VCaP (cell line): ENCODE measurements around the gene RERE.
A peak's percentile ranks its signal among the peaks of the same experiment; 100 is the strongest.

ENCODE experiments used
- H3K27ac ChIP-seq: fragments of 450-650 bp; 2 replicates; pipeline ENCODE4 v1.5.1; 2017
- CTCF ChIP-seq: fragments of 450-650 bp; conservative IDR thresholded peaks from 2 replicates; pipeline ENCODE4 v1.5.1; 2017; ENCODE audit warnings: mild to moderate bottlenecking, moderate library complexity

Gene RERE

DNA sequence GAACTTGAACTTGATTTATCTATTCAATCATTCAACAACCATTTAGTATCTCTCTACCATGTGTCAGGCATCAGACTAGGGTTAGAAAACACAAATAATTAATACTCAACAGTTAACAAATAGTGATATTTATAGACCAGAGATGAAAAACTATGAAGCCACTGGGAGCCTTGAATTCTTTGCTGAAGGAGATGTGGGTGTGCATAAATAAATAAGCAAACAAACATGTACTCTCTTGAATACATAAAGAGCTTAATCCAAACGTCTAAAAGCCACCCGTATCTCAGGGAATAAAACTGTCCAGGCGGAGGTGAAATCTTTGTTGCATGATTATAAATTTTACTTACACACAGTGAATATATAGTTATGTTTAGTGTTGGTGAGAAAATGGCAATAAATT, 333.9 kb downstream of the RERE start:
- peak overlapping the region; percentile 22 for H3K27ac ChIP-seq
- TF ChIP-seq CTCF = no peak

- H3K27ac ChIP-seq = peak overlapping the region; percentile 22; the same call in 1 of the 2 replicates
- no peak for TF ChIP-seq CTCF
Observed at GRCh38 chr1:8482979-8483381, 334.5 kb downstream of the RERE start.

- peak overlapping the region; percentile 22; the same call in 1 of the 2 replicates for H3K27ac ChIP-seq
- no peak for TF ChIP-seq CTCF
Observed at GRCh38 chr1:8481650-8482380, 335.6 kb downstream of the RERE start.

GRCh38 chr1:8478566-8478965, 338.9 kb downstream of the RERE start:
- no peak overlapping the region for H3K27ac ChIP-seq
- no peak for TF ChIP-seq CTCF

DNA sequence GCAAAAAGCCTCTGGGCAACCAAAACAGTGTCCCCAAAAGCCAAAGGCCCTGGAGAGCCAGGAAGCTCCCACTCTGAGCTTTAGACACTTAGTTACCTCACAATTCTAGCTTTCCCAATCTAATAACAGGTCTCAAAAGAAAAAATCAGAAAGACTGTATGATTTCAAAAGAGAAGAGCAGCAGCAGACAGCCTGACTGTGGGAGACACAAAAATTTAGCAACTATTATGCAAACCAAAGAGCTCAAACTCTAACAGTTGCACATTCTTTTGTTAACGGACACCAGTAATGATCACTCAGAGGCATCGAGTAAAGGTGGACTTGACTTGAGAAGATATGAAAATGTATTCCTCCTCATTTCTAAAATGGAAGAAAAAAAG, 339.5 kb downstream of the RERE start:
- no peak for TF ChIP-seq CTCF
- H3K27ac ChIP-seq = no peak overlapping the region

DNA sequence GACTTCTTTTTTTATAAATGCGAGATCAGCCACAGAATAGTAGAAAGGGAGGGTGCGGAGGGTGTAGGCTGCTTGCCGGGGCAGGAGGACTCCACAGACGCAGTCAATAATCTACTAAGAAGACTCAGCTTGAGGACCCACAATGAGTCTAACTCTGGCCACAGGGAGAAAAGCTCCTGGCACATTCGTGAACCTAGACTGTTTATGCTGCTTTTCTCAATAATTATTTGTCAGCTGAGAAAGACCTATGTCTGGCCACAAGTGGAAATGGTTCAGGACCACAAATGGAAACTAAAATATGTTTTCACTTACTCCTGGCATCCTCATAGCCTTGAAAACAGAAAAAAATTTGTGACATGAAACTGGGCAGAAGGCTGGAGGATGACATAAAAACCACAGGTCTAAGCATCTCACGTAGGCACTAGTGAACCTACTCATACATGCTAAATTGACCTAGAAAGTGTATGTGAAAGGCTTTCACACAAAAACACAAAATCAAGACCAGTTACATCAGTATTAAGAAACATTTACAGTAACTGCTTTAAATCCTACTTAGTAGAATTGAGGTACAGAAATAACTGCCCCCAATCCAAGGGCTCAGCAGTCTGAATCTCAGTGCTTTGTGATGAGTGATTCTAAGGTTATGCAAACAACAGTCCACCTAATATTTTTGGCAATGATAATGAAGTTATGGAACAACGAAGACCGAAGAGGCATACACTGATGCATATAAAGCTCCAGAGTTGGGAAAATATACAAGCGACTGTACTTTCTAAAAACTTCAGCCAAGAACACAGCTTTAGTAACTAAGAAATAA, 340.1 kb downstream of the RERE start:
- TF ChIP-seq CTCF = no peak
- H3K27ac ChIP-seq = no peak overlapping the region

DNA sequence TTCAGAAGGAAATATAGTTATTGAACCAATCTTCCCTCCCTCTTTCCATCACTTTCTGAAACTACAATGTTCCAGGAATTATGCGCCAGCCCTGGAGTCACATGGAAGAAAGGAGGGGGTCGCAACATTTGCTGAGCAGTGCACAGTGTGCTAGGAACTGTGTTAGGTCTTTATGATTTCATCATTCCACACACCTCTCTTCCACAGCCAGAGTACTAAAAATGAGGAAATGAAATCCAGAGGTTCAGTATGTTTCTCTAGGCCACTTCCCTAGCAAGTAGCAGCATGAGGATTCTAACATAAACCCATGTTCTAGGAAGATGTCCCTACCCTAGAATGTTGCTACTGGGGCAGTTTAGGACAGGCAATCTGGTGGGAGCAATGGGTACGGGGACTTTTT, 341.4 kb downstream of the RERE start:
- no peak overlapping the region for H3K27ac ChIP-seq
- no peak for TF ChIP-seq CTCF
